GM12891 (cell line): ENCODE measurements around the gene ILK.

ENCODE experiments used
- POLR2A ChIP-seq: IDR thresholded peaks from 2 replicates; pipeline ENCODE4 v1.6.1; 2011; ENCODE audit warnings: low read depth, low read length, control low read depth
- POLR2AphosphoS5 ChIP-seq: IDR thresholded peaks from 2 replicates; pipeline ENCODE4 v1.6.1; 2011; ENCODE audit warnings: low read depth, low read length, control low read depth
- POU2F2 ChIP-seq: IDR thresholded peaks from 2 replicates; pipeline ENCODE4 v1.6.1; 2011; ENCODE audit warnings: low read depth, mild to moderate bottlenecking, control low read depth, low read length, moderate library complexity

DNA sequence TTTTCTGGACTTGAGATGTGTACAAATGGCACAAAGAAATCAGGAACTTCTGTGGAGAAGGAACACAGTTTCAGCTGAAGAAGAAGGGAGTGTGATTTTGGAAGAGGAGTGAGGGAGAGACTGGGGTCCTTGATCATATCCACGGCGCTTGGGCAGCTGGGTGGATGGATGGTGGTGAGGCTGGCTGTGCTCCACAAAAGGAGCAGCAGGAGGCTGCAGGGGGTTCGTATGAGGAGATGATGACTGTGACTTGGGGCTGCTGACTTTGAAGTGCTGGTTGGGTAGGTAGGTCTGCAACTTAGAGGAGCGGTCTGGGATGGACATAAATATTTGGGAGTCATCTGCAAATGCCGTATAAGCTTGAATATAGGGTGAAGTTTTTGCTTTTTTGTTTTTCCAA lies 53.4 kb downstream of the ILK start:
- no peak for TF ChIP-seq POLR2AphosphoS5
- no peak for TF ChIP-seq POLR2A
- no peak for TF ChIP-seq POU2F2
